Stimulated activated CD4-positive, alpha-beta T cell treated with anti-CD3 and anti-CD28 coated beads, TNF-alpha, amount 100 ng/mL, for 24 hours (primary cell): ENCODE measurements around the gene LIMK2.
"Not testable (repeated sequence)": the region's sequence is repeated elsewhere in the genome, so short reads cannot be mapped to it uniquely, and the experiment has no call there.

Experiments used
- DNase-seq, 3 experiments: peaks; one replicate each; pipeline ENCODE4 v3.0.0-alpha.2; 2020; ENCODE audit warnings: low read depth in 3 of 3

Gene LIMK2

DNA sequence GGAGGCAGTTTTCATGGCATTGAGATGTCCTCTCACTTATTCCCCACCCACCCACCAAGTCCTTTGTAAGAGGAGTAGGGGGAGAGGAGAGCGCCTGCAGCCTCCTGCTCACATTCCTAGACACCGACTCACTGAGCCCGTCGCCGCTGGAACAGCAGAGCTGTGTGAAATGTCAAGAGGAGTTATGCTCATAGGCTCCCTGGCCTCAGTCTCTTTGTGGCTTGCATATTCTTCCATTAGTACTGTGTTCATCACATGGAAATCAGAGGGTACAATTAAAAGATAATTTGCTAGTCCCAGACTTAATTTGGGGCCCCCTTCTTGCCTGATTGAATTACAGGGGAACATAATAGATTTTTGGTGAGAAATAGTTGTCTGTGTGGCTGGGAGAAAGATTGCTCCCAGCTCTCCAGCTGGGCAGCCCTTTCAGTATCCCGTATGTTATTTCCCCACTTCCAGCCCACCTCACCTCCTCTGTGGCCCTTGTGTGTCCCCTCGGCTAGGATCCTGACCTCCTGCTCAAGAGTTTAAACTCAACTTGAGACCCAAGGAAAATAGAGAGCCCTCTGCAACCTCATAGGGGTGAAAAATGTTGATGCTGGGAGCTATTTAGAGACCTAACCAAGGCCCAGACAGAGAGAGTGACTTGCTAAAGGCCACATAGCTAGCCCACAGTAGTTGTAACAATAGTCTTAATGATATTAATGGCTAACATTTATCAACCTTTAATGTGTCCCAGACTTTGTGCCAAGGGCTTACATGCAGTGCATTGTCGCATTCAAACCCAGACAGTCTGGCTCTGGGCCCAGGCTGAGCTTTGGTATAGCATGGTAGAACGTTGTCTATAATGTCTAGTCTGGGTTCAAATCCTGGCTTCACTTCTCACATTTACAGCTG is 32.2 kb downstream of the LIMK2 start:
- no peak for DNase-seq

DNA sequence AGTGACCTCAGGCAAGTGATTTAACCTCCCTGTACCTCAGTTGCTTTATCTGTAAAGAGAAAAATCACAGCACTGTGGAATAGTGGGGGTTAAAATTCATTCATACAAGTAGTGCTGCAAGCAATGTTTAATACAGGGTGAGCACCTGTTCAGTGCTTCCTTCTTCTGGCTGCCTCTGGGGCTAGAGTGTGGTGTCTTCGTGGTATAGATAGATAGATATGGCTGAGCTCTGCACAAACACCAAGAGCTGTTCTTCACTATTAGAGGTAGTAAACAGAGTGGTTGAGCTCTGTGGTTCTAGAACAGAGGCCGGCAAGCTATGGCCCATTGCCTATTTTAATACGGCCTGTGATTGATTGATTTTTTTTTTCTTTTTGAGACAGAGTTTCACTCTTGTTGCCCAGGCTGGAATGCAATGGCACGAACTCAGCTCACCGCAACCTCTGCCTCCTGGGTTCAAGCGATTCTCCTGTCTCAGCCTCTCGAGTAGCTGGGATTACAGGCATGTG is 32.9 kb downstream of the LIMK2 start:
- no peak for DNase-seq

DNA sequence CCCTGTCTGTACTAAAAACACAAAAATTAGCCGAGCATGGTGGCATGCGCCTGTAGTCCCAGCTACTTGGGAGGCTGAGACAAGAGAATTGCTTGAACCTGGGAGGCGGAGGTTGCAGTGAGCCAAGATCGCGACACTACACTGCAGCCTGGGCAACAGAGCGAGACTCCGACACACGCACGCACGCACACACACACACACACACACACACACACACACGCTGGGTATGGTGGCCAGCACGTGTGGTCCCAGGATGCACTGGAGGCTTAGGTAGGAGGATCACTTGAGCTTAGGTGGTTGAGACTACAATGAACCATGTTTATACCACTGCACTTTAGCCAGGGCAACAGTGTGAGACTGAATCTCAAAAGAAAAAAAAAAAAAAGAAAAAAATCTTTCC is 33.9 kb downstream of the LIMK2 start:
- DNase-seq = not testable (repeated sequence)

DNA sequence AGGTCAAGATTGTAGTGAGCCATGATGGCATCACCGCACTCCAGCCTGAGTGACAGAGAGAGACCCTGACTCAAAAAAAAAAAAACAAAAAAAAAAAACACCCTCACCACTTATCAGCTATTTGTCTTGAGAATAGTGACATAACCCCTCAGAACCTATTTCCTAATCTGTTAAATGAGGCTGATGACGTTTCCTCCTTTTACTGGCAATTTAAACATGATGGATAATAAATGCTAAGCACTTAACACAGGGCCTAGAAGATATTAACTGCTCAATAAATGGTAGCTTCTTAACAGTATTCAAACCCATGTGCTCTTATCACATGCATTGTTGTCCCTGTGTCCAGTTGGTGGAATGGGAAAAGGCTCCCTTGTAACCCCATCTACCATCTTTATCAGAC is 34.6 kb downstream of the LIMK2 start:
- no peak for DNase-seq

DNA sequence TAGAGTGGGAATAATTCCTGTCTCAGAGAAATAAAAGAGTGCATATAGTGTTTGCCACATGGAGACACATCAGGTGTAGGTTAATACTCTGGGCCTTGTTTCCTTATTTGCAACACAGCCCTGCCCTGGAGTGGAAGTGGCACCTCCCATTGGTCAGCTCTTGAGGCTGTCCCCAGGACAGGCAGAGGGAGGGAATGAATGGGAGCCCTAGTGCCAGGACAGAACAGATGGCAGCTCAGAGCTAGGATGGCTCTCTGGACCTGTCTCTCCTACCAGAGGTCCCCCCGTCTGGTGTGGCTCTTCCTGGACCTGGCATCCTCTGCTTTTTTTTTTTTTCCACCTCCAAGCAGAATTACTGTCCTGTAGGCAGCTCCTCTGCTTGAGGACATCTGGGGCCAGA is 35.6 kb downstream of the LIMK2 start:
- DNase-seq = no peak

DNA sequence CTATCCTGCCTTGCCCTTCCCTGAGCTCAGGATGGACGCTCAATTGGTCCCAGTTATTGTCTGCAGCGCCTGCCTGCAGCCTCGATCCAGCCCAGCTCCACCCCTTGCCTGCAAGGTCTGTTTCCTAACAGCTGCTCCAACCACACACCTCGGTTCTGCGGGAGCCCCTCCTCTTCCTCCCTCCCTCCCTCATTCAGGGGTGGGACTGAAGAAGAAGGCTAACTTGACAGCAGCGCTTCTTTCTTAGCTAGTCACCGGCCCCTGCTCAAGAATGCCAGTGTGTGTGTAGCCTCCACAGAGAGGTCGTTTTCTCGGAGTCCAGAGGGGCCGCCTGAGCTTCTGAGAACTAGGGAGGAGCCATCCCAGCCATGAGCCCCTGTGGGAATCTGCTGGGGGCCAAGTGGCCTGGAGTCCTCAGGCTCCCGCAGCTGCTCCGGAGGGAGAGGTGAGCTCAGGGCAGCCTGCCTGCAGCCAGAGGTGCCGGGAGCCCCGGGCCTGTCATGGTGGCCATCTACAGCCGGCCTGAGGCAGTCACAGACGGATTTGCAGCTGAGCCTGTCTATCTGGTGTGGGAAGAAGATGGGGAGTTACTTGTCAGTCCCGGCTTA is 36.1 kb downstream of the LIMK2 start:
- peak; percentile 27 to 60 (median 32) for DNase-seq

DNA sequence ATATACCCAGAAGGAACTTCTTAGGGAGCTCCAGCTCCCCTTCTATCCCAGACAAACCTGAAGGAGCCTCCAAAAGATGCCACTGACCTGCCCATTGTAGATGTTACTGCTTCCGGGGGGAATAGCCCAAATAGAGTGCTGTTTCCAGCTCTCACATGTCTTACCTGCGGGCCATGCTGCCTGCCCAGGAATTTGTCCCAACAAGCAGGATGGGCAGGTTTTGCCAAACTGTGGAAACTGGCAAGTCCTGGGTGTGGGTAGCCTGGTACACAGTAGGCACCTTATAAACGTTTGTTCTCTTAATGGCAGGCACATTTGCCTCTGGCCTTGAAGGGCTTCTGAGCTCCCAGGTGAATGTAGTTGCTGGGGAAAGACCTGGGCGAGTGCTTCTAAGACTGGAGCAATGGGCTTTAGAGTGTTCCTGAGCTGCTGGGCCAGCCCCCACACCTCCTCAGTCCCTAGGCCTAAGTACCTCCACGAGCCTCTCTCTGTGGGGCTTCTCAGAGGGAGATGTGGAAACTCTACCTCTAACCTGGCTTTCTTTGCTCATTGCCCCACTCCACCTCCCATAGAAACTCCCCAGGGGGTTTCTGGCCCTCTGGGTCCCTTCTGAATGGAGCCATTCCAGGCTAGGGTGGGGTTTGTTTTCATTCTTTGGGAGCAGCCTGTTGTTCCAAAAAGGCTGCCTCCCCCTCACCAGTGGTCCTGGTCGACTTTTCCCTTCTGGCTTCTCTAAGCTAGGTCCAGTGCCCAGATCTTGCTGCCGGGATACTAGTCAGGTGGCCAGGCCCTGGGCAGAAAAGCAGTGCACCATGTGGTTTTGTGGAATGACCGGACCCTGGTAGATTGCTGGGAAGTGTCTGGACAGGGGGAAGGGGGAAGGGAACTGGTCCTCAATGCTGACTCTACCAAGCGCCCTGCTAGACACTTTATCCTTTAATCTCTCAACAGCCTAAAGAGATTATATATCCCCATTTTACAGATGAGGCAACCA is 37.2 kb downstream of the LIMK2 start:
- DNase-seq = no peak

DNA sequence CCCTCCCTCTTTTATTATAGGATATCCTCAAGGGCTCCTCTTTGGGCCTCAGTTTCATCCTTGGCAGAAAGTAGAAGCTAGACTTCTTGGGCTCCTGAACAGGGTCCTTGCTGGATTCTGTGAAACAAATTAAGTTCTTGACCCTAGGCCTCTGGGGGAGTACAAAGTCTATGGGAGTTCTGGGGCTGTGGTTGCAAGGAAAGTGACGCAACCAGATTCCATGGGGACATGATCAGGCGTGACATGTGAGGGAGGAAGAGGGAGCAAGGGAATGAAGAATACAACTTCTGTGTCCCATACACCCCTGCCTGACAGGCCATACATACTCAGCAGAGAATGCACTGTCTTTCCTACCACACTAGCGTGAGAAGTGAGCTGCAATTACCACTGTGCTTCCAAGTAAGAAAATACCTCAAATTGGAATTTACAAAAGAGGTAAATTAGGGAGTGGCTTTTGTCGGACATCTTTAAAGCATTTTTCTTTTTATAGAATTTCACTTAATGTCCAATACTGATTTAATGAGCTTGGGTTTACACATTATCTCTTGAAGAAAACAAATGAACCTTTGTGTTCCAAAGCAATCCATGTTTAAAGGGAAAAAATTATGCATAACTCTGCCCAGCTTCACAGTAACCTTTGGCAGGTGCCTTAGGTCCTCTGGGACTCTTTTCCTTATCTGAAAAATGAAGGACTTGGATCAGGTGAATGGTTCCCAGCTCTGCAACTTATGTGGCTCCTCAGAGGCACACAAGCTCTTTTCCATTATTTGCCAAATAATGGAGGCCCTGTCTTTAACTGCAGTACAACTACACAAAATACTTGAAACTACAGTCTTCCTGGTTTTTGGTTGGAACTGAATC is 38.9 kb downstream of the LIMK2 start:
- DNase-seq = no peak

DNA sequence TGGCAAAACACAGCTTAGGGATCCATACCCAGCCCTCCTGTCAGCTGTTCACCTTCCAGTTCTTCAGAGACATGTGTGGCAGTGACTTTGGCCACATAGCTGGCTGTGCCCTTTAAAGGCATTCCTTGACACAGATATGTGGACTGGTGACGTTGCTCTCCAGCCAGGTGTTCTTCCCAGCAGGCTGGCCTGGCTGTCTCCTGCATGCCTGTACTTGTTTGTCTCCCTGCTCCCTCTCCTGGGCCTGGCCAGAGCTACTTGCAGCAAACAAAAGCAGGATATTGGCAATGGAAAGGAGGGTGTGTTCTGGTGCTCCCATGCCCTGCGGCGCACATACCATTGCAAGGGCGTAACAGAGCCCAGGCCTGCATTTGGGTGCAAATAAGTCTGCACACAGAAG is 41.9 kb downstream of the LIMK2 start:
- no peak for DNase-seq

DNA sequence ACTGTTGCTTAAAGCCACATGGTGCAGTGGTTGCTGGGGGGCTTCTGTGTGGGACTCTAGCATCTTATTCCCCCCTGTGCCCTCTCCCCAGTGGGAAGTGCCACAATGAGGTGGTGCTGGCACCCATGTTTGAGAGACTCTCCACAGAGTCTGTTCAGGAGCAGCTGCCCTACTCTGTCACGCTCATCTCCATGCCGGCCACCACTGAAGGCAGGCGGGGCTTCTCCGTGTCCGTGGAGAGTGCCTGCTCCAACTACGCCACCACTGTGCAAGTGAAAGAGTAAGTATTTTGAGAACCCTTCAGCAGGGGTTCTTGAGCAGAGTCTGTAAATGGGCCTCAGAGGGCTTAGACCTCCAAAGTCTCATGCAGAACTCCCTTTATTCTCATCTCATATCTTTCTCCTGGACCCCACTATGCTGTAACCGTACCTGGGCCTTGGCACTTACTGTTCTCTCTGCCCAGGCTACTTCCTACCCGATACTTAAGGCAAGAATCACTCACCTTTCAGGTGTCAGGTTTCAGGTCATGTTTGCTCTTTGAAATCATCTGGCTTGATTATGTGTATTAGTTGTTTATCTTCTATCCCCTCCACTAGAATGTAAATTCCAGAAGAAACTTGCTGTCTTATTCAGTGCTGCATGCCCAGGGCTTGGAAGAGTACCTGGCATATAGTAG is 47.8 kb downstream of the LIMK2 start:
- DNase-seq = no peak

DNA sequence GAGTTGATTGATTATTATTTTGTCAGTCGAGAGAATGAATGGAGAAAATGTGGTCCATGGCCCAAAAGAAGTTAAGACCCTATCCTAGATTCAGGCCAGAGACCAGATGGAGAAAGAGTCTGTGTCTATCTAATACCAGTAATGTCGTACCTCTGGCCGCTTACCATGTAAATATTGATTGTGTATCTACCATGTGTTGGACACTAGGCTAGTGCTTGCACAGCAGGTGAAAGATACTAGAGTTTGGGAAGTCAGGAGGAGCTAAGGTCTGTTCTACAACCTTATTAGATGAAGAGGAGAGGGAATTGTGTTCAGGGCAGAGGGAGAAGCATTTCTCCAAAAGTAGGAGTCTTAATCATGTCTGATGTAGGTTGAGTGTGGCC is 48.4 kb downstream of the LIMK2 start:
- no peak for DNase-seq

DNA sequence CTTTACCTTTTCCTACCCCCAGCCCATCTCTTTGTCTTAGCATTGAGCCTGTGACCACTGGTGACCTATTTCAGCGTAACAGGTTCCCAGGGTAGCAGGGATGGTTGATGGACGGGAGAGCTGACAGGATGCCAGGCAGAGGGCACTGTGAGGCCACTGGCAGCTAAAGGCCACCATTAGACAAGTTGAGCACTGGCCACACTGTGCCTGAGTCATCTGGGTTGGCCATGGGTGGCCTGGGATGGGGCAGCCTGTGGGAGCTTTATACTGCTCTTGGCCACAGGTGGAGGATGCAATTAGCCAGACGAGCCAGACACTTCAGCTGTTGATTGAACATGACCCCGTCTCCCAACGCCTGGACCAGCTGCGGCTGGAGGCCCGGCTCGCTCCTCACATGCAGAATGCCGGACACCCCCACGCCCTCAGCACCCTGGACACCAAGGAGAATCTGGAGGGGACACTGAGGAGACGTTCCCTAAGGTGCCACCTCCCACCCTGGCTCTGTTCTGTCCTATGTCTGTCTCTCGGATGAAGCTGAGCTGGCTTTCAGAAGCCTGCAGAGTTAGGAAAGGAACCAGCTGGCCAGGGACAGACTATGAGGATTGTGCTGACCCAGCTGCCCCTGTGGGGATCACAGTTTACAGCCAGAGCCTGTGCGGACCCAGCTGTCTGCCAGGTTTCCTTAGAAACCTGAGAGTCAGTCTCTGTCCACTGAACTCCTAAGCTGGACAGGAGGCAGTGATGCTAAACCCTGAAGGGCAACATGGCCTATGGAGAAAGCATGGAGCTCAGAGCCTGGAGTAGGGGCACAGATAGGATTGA is 50.4 kb downstream of the LIMK2 start:
- no peak for DNase-seq

DNA sequence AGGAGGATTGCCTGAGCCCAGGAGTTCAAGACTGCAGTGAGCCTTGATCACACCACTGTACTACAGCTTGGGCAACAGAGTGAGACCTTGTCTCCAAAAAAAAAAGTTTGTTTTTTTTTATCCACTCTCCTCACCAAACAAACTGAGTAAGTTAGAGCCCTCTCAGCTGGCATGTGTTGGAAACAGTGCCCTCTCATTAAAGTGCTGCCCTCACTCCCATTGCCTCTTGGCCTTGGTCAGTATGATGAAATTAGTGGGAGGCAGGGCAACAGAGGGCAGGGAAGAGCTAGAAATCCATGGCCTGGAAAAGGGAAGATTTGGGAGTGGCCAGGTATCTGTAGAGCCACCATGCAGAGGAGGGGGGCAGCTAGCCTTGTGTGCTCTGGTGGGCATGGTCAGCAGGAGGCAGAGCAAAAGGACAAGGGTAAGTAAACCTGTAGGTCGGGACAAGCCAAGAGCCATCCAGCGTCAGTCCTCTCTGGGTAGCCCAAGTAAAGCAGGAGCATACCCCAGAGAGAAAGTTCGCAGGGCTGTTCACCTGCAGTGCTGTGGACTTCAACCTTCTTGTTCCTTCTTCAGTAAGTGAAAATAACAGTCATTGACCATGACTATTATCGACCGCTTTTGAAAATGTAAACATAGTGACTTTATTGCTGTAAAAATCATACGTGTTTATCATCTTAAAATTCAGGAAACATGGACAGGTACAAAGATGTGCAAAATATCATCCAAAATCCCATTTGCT is 52.0 kb downstream of the LIMK2 start:
- no peak for DNase-seq

DNA sequence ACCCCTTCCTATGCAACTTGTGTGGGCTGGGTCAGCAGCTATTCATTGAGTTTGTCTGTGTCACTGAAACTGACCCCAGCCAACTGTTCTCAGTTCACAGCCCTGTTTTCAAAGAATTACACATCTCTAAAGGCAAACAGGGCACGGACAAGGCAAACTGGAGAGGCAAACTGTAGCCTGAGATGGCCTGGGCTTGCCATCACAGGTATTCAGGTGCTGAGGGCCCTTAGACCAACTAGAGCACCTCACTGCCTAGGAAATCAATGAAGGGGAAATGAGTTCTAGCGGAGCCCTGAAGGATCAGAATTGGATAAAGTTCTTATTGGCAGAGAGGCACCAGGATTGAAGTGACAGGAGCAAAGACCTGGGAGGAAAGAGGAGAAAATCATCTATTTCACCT is 56.2 kb downstream of the LIMK2 start:
- DNase-seq = no peak

DNA sequence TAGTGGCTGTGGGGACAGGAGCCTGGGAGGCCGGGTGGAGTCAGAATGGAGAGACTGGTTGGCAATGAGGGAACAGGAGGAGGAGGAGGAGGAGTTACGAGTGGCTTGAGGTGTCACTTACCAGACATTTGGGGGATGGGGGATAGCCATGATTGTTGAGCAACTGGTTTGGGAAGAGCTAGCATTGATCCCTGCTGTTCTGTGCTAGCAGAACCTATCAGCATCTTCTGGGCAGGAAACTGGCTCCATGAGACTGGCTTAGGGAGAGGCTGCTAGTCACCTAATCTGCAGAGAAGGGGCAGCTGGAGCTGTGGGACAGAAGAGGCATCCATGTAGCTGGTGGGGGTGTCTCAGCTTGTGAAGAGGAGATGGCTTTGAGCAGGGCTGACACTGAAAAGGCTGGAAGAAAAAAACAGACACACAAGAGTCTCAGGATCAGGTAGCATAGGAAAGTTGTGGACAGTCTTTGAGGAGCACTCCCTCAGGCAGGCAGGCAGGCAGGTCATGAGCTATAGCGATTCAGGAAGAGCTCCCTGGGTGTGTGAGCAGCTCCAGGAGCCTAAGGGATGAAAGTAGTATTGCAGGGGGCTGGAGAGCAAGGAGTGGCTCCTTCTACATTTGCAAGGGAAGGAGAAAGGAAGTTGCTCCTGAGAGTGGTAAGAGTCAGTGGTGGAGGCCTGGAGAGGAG is 57.9 kb downstream of the LIMK2 start:
- no peak for DNase-seq

DNA sequence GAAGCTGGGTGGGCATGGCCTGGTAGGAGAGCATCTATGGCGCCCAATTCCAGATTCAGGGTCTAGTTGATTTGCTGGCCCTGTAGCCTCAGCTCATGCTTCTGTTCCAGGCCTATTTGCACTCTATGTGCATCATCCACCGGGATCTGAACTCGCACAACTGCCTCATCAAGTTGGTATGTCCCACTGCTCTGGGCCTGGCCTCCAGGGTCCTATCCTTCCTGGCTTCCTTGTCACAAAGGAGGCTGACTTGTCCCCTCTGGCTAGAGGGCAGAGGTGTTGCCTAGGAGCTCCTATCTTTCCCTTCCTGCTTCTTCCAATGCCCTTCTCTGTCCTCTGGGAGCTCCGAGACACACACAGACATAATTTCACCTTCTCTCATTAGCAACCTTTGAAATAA is 58.9 kb downstream of the LIMK2 start:
- DNase-seq = no peak

DNA sequence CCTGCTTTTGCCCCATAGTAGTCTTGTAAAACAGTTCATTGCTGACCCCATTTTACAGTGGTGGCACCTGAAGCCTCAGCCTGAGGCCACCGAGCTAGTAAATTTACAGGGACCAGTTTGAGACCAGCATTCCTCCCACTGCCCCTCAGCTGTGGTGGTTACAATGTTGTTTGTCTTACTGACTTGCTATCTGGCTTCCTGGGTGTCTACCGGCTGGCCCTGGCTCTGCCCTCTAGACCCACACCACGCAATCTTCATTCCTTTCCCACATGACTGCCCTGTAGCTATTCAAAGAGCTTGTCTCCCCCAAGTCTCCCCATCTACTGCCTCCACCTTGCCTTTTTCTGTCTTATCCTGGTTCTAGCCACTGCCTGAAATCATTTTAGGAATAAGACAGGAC is 59.4 kb downstream of the LIMK2 start:
- no peak for DNase-seq
